ENCODE data around the gene IL9.

The IL9 gene

DNA sequence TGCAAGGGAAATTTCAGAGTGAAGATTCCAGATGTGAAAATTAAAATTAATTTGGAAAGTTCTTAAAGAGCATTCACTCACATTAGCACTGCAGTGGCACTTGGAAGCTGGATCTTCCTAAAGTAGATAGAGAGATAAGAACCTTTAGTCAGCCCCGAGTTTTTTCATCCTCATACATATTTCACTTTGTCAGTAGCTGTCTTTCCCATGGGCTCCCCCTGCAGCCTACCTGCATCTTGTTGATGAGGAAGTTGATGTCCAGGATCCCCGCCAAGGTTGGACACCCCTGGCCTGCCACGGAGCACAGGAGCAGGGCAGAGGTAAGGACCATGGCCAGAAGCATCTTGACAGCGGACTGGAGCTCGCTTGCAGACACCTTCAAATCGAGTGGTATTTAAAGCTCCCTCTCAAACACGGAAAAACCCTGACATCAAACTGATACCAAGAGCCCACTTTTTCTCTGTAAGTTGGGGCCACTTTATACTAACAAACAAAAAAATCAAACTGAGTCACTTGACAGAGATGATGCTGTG lies at the start of gene IL9:
TSS of gene IL9 (minus strand) at position 368 of the 533 bp plus-strand sequence. CDS start at position 343, 25 bp downstream.
- Histone ChIP-seq H3K4me3 (ENCODE audit: low read depth, low read length) (no peak within 1 kb of the TSS), H3K27ac (no peak within 1 kb of the TSS), H3K9me3 (ENCODE audit: severe bottlenecking) (no peaks in the 10 kb centered on the region), H3K27me3 (ENCODE audit: insufficient read depth, low read depth, severe bottlenecking) (peaks cover 5% of the 10 kb centered on the region), H3K36me3 (no peaks in the 10 kb centered on the region)
- DNase-seq: no peak
- TF ChIP-seq, protein P1, sequence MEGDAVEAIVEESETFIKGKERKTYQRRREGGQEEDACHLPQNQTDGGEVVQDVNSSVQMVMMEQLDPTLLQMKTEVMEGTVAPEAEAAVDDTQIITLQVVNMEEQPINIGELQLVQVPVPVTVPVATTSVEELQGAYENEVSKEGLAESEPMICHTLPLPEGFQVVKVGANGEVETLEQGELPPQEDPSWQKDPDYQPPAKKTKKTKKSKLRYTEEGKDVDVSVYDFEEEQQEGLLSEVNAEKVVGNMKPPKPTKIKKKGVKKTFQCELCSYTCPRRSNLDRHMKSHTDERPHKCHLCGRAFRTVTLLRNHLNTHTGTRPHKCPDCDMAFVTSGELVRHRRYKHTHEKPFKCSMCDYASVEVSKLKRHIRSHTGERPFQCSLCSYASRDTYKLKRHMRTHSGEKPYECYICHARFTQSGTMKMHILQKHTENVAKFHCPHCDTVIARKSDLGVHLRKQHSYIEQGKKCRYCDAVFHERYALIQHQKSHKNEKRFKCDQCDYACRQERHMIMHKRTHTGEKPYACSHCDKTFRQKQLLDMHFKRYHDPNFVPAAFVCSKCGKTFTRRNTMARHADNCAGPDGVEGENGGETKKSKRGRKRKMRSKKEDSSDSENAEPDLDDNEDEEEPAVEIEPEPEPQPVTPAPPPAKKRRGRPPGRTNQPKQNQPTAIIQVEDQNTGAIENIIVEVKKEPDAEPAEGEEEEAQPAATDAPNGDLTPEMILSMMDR (IDR thresholded peaks at IDR 0.05; ENCODE audit: low read depth, low read length): no peak

DNA sequence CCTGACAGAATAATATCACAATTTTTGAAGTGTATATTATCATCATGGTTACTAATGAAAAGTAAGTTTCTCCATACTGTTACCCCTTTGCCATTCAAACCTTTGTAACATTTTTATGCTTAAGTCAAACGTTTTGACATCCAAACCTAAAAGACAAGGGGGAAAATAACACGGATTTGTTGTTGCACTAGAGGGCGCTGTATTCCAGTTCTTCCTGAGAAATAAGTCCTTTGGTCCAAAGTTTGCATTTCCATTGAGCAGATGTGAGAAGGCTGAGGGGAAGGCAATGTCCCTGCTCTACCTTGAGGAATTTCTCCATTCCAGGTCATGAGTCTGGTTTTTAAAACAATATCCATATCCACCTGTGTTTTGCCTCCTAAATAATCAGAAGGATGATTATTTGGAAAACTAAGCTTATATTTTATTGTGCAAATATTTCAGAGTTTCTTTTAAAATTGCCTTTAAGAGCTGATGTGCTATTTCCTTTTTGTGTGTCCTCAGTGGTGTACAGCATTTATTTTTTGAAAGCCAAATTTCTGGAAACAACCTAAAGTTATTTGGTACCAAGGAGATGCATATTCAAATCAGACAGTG lies 49.4 kb upstream of the IL9 start:
- Histone ChIP-seq H3K27ac (no peak overlapping the region), H3K27me3 (ENCODE audit: insufficient read depth, low read depth, severe bottlenecking) (no peaks in the 10 kb centered on the region), H3K9me3 (ENCODE audit: severe bottlenecking) (no peaks in the 10 kb centered on the region), H3K4me3 (ENCODE audit: low read depth, low read length) (no peak overlapping the region), H3K36me3 (no peaks in the 10 kb centered on the region)
- TF ChIP-seq, protein P1 (IDR thresholded peaks at IDR 0.05; ENCODE audit: low read depth, low read length): peak; percentile 59
- peak; percentile 54 for DNase-seq

- Histone ChIP-seq H3K4me3 (ENCODE audit: low read depth, low read length) (no peak overlapping the region), H3K9me3 (ENCODE audit: severe bottlenecking) (no peaks in the 10 kb centered on the region), H3K27me3 (ENCODE audit: insufficient read depth, low read depth, severe bottlenecking) (no peaks in the 10 kb centered on the region), H3K27ac (no peak overlapping the region), H3K36me3 (no peaks in the 10 kb centered on the region)
- TF ChIP-seq, protein P1 (IDR thresholded peaks at IDR 0.05; ENCODE audit: low read depth, low read length): no peak
- no peak for DNase-seq
Observed at GRCh38 chr5:135944564-135944963, 48.9 kb upstream of the IL9 start.

DNA sequence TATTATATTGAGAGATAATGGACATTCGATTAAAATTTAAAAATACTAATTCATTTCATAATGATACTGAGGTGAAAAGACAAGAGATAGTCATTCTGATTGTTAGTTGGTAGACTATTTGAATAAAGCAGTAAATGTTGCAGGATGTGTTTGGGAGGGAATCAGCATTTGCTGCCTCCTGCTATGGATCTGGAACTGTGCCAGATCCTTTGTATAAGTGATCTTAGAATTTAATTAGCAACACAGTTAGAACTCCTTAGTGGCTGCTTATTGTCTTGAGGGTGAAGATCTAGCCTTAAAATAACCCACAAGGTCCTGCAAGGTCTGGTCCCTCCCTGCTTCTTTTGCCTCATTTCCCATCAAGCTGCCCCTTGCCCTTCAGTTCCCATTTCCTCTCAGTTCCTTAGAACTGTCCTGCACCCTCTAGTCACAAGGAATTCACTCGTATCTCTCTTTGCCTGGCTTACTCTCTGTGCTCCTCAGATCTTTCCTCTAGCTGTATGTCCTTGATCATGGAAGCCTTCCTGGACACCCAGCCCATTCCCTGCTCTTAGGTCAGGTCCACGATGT lies 46.6 kb upstream of the IL9 start:
- no peak overlapping the region for H3K4me3 ChIP-seq (ENCODE audit: low read depth, low read length)
- no peak for DNase-seq
- no peaks in the 10 kb centered on the region for H3K36me3 ChIP-seq
- no peak overlapping the region for H3K27ac ChIP-seq
- no peaks in the 10 kb centered on the region for H3K9me3 ChIP-seq (ENCODE audit: severe bottlenecking)
- TF ChIP-seq, protein P1 (IDR thresholded peaks at IDR 0.05; ENCODE audit: low read depth, low read length): no peak
- H3K27me3 ChIP-seq (ENCODE audit: insufficient read depth, low read depth, severe bottlenecking): no peaks in the 10 kb centered on the region

GRCh38 chr5:135941711-135942110 lies 46.1 kb upstream of the IL9 start:
- Histone ChIP-seq H3K9me3 (ENCODE audit: severe bottlenecking) (no peaks in the 10 kb centered on the region), H3K27me3 (ENCODE audit: insufficient read depth, low read depth, severe bottlenecking) (no peaks in the 10 kb centered on the region), H3K4me3 (ENCODE audit: low read depth, low read length) (no peak overlapping the region), H3K27ac (no peak overlapping the region), H3K36me3 (no peaks in the 10 kb centered on the region)
- no peak for DNase-seq
- TF ChIP-seq, protein P1 (IDR thresholded peaks at IDR 0.05; ENCODE audit: low read depth, low read length): no peak

All from WERI-Rb-1 (cell line).